Activated CD4-positive, alpha-beta T cell treated with anti-CD3 and anti-CD28 coated beads, Interleukin-2, amount 50 U/mL, for 1 hour (primary cell): Measurements from ENCODE around the gene VAX1.

ENCODE experiments used
- DNase-seq: peaks from one replicate; pipeline ENCODE4 v3.0.0-alpha.2; 2020

VAX1 gene

DNA sequence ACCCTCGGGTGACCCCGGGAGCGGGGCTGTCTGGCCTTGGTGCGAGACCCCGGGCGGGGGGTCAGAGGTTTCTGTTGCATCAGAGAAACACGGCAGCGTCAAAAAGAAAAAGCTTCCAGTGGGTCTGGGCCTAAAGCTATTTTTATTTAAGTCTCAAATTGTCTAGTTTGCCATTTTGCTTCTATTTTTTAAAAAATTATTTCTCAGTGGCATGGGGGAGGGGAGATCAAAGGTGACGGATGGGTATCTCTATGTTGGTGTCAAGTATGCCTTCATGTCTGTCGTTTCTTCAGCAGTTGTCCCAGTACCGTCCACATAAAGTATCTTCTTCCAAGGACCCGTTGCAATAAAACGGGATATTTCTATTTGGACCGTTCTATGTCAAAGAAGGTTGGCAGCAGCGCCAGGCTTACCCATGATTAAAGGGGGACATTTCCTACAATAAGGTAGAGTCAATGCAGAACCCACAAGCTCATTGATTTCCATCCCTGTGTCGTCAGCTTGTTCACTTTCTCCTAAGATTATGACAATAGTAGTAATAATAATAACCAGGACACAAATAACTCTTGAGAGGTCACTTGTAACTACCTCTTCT is 26.0 kb upstream of the VAX1 start:
- no peak for DNase-seq

DNA sequence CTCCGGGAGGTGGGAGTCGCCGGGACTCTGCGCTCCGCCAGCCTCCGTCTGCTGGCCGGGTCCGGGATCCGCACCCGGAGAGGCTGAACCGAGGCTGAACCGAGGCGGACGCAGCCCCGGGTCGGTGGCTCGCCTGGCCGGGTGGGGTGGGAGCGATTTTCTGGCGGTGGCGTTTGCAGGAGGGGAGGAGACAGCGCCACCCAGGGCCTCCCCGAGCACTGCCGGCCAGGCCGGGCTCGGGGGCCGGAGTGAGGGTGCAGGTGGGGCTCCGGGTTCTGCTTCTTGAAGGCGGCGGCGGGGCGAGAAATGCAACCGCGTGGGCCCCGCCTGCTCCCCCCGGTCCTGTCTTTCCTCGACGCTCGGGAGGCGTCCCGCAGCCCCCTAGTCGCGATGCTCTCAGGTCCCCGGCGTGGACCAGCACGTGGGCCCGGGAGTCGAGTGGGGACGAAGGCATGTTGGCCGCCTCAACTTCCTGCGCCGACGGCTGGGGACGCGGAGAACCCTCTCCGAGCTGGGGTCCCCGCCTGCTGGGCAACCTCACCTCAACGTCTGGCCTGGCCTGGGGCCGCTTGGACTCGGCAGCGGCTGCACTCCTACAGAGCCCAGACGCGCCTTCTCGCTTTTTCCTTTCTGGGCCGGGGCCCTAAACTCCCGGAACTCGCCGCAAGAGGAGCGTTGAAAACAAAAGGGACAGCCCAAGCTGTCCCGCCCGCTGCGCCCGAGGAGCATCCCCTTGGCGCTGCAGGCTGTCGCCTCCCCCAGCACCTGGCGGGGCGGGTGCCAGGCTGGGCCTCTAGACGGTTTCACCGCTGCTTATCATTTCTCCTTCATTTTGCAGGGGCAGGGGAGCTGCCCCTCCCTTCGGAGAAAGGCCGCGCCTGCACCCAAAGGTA is 25.2 kb upstream of the VAX1 start:
- no peak for DNase-seq

DNA sequence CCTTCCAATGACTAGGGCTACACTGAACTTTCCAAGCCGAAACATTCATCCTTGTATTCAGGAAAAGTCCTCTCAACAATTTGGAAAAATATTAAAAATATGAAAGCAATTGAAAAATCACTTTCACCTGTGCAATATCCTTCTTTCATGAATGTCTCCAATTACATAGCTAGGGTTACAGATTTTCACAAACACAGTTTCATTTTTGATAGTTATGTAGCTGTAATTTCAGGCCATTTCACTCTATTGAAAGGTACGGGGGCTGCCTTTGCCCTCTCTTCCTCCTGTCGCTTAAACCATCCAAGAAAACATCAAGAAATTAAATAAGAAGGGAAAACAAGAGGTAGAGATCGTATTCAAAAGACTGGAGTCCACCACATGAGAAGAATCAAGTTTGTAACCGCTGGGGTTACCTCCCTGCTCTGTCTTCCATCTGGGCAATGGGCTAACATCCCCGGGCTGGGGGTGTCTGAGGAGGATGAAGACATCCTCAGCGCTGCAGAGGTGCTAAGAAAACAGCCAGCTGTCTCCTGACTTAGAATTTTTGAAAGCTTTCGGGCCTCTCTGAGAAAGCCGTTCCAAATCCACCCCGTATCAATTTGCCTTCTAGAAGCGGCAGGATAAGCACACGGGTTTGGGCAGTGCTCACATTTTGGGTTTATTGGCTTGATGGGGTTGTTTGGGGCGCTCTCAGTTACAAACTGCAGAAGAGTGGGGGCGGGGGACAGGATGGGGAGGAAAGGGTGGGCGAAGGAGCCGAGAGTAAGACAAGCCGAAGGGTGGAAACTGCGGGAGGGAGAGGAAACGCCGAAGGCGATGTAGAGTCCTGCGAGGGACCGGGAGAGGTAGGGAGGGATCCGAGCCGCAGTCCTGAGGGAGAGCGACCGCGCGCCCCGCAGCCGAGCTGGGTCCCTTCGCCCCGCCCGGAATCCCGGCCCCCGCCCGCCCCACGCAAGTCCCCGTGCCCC is 24.3 kb upstream of the VAX1 start:
- DNase-seq = no peak

DNA sequence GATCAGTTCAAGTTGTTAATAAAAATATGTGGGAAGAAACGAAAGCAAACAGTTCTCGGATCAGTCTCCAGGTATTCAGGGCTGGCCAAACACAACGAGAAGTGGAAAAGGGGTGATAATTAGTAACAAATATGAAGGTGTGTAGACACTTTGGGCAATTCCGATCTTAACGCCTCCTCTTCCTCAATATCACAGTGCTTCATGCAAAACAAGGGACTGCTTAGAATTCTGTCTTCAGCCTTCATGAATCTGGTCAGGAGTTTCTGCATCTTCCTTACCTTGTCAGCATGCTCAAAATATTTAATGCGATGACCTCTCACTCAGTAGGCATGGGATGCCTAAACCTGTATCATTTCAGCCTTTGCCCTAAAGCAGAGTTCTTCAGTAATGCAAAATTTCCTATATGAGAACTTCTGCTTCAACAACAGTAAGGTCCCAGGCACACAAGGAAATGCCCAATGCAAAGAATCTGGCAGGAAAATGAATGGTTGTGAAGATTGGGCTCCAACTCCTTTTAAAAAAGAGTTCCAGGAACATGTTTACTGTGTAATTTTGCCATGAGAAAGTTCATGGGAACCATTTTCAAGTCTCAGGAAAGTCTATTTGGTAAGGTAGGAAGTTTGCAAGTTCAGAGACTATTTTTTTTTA is 23.4 kb upstream of the VAX1 start:
- no peak for DNase-seq

DNA sequence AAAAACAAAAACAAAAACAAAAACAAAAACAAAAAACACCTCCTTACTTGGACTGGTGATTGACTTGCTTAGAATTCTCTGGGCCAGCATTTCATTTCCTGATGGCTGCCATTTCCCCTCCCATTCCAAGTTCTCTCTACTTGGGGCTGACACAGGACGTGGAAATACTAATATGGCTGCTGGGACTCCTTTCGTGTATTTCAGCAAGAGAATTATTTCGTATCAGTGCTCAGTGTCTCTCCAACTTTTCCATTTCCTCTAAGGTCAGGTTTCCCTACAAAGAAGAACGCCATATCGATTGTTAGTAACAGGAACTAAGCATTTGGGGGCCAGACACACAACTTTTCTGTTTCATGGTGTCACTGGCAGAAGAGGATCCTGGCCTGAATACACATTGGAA is 22.5 kb upstream of the VAX1 start:
- no peak for DNase-seq

DNA sequence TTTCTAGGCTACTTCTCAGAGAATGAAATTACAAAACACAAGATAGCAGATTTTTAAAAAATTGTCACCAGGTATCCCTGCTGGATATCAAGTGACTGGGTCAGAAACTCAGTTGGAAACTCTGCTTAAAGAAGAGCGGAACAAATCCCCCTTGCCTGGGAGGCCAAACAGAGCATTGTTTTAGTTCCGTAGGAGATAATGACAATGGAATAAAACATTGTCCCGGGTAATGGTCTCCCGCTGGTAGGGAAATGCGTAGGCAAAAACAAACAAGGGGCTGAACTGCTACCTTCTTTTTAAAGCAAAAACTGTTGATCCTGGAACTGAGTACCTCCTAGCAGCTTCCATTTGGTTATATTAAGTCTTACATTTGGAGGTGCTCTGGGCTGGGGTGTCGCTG is 21.3 kb upstream of the VAX1 start:
- DNase-seq = no peak

DNA sequence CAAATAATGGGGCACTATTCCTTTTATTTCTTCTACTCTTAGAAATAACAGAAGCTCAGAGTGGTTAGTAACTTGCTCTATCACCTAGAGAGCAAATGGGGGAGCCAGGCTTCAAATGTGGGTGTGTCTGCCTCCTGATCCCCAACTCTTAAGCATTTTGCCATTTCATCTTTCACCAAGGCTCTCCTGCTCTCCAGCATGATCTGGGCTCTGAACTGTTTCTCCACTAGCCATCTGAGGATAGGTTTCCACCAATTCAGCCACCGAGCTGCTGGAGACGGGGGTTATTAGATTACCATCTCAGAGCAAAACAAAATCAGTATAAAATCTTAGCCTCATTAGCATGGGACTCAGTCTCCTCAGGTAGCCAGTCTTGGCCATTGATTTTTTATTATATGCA is 20.2 kb upstream of the VAX1 start:
- DNase-seq = no peak

DNA sequence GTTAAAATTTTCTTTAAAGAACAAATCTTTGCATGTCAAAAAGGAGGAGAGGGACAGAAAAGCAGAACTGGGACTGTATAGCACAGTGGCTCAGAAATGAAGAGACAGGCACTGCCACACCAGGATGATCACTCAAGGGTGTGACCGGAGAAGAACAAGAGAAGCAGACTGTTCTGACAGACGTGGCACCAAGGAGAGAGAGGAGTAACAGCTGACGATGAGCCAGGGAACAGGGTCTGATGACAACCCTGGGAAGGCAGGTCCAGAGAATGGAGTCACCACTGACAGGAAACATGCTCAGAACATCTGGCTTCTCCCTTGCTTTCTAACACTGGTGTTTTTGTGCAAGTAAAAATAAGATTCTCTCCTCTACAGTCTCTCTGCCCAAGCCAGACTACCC is 14.6 kb upstream of the VAX1 start:
- no peak for DNase-seq

DNA sequence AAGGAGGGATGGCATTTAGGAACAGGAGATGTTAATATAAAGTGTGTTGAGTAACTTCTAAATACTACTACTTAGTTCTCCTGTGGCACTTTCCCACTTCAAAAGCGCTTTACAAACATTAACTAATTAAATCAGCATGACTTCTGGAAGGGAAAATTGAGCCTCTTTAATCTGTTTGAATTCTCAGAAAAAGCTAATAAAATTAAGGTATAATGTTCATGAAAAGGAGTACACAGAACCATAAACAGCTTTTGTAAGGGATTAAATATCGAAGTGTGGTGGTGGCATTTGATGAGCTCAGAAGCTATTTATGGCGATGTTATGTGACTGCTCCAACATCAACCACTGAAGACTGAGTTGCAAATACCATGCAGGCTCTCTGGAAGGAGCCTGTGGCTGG is 10.2 kb upstream of the VAX1 start:
- no peak for DNase-seq

DNA sequence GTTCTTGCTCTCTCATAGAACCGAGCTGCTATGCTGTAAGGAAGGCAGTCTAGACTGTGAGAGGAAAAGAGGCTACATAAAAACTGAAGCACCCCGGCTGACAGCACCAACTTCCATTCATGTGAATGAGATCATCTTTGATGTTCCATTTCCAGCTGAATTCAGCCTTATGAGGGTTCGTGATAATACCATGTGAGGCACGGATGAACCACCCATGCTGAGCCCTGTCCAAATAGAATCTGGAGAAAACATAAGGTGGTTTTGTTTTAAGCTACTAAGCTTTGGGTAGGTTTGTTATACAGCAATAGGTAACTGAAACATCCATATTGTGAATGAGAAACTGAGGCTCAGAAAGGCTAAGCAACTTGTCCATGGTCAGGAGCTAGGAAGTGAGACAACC is 6.9 kb upstream of the VAX1 start:
- DNase-seq = no peak

DNA sequence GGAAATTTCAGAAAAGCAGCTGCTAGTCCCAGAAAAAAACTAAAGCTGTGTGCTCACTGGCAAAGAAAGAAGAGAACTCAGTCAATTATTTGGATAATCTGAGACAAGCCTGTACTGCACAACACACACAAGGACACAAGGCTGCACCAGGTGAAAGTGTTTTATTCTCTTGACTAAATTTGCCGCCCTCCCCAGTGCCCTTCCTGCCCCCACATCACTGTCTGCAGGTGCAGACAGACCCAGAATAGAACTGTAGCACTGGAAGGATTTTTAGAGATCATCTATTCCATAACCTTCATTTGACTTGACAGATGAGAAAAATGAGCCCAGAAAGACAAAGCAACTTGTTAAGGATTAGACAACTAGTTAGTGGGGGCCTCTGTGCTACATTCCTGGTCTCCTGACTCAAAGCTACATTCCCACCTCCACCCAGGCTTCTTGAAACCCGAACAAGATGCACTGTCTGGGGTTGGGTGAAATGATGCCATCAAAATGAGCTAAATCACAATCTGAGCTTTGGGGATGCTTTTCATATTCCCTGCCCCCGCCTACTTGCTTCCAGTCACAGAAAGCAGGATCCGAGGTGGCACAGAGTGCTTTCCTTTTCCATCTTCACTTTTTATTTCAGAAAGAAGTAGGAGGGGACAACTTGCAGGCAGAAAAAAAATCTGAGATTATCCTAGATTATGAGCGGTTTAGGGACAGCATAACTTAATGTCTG is 5.2 kb upstream of the VAX1 start:
- DNase-seq = no peak

DNA sequence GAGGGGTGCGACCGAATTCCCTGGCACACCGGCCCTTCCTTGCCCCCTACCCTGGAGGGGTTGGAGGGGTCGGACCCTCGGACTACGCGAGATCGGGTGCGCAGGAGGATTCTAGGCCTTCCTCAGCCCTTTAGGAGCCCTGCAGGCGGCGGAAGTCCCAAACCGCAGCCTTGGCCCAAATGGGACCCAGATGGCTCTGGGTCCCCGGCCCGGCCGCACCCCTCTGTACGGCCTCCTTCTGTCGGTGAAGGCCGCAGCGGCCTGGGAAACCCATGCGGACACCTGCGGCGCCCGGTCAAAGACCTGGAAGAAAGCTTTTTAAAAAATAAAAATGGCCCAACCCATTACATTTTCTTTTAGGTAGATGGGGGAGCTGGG is 2.4 kb upstream of the VAX1 start:
- DNase-seq = no peak

DNA sequence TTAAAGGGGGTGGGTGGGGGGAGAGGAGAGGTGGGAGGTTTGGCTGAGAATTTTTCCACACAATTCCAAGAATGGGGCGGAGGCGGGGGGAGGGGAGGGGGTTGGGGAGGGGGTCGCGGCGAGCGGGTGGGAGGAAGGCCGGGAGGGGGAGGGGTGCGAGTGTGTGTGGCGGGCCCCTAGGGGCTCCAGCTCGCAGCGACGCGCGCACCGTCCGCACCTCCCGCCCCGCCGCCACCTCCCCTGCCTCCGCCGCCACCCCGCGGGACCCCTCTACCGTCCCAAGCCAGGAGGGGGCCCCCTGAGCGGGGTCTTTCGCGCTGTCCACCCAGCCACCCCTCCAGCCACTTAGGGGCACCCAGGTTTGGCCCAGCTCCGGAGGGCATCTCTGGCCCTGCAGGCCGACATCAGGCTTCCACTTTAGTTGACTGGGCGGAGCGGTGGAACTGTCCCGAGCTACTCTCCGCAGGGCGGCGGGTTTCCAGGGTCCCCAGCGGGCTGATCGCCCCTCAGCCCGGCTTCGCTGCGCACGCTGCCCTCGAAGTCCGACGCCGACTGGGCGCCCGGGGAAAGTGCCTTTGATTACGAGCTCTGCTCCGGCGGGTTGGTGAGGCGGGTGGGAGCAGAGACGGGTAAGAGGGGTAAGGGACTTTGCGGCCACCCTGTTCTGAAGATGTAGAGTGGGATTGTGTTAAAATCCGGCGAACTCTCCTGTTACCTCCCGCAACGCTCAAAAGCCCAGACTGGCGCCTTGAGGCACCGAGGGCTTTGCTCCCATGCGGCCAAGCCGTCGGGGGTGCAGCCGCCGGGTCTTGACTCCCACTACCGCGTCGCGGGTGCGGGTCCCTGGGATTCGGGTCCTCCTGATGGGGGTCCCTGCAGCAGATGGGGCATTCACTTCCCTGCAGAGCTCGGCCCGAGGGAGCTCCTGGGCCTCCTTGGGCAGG is 1.8 kb upstream of the VAX1 start:
- no peak for DNase-seq

DNA sequence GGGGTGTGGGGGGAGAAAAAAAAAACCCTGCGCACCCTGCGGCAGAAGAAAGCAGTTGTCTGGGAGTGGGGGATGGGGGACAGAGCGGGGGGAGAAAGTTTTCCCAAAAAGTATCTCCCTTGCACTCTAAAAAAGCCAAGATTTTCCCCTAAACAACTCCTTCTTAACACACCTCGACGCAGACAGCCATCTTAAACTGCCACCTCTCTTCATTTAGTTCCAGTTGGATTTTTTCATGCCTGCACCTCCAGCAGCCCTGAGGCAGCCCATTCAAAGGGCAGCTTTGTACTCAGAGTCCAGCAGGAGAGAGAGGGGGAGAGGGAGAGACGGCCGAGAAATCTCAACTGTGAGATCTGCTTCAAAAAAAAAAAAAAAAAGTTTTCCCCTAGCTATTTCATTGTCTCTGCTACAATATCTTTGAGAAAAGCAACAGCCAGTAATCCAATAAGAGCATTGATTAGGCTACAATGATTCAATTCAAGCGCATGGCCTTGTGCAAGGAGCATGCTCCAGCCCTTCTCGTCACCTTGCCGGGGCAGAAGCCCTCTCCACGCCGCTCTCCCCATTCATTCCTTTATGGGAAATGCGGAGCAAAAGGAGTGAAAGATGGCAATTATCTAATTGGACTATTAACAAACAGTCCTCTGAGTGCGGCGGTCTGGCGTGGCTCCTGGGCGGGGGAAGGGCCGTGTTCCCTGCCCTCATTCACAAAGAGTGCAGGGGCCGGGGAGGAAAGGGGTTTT is 939 bp upstream of the VAX1 start:
- DNase-seq = no peak

DNA sequence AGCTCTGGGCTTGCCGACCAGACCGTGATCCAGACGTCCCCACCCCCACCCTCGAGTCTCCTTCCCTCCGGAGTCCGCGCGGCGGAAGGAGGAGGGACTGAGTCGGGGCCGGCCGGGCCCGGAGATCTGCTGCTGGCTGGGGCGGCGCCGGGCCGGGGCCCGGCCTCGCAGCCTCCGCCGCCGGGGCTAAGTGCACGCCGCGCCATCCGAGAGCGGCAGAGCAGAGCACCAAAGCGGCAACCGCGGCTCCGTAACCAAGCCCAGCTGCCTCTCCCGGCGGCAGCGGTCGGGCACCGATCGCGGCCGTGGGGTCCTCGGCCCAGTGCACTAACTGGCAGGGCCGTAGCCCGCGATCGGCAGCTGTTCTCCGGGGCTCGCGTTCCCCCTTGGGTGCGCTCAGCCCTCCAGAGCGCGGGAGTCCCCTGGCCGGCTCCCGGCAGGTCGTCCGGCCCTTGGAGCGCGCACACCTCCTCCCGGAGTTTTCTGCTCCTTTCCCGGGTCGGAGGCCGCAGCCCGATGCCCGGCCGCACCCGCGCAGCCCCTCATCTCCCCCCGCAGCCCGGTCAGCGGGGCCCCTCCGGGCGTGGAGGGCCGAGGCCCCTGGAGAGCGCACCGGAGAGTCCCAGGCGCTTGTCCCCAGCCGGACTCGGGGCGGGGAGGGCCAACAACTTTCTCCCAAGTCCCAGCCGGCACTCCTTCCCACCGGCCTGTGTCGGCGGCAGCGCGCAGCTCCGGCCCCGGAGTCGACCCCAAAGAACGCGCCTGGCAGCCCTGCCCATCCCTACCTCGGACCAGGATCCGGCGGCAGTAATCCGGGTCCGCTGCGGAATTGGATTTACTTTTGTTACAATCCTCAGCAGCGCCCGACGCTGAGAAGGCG is 799 bp downstream of the VAX1 start:
- no peak for DNase-seq

DNA sequence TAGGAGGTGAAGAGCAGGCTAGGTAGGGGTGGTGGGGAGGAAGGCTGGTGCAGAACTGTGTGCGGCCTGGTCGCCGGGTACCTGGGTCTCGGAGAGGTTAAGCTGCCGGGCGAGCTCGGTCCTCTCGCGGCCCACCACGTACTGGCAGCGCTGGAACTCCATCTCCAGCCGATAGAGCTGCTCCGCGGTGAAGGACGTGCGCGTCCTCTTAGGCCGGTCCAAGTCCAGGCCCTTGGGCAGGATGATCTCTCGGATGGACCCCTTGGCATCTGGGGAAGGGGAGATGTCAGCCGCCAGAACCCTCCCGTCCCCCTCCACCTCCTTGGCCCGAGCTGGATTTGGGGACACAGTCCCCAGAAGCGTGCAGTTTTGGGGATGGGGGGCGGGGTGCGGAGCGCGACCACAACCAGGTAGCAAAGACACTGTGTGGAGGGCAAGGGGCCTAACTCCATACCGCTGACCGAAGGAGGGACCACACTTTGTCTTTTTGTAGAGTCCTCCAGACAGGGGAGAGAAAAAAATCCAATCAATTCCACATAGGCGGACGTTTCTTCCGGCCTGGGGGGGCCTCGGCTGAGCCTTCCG is 1.6 kb downstream of the VAX1 start:
- DNase-seq = no peak

DNA sequence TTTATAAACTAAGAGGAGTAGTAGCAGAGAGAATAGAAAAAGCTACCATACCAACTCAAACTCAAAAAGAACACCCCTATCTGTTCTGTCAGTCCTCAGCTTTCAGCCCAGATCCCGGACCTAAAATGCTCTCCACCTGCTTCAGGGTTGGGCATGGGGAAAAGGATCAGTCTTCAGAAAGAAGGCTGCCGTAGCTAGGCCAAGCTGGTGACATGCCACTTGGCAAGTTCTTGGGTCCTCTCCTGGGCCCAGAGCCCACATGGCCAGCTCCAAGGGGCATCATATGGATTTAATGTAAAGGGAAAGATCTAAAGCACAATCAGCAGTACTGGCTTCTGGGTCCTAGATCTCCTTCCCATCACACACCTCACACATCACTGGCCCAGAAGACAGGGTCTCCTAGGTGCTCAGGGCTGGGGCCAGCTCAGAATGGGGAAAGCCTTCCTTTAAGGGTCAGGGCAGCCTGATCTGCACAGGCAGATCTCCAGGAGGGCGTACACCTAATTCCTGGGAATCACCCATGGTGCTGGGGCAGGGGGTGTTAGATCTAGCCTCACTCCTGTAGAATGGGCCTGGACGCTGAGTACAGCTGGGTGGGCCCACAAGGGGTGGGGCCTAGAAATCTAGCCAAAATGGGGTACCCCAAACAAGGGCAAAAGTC is 2.5 kb downstream of the VAX1 start:
- DNase-seq = no peak

DNA sequence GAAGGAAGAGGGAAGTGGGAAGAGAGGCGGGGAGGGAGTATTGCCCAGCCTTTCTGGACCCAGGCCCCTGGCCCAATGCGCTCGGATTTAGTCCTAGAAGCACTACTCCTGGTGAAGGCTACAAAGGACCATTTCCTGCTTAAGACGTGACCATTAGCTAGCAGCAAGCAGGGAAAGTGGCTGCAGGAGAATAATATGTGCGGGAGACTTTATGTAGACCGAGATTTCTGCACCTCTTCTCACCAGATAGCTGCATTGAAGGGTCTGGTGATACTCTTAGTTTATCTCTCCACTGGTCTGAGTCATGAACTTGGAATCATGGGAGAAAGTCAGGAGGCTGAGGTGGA is 3.1 kb downstream of the VAX1 start:
- no peak for DNase-seq
